HG03066 (cell line): ENCODE measurements around the gene CPED1.

Source experiments
- ATAC-seq: cut with Tn5 transposase; IDR thresholded peaks from one replicate; pipeline ENCODE4 v1.9.1; 2021; ENCODE audit warnings: low read depth; ENCODE audit not compliant: unreplicated experiment

The CPED1 gene

GRCh38 chr7:121012170-121012874, 23.8 kb downstream of the CPED1 start:
- no peak for ATAC-seq

GRCh38 chr7:121012919-121013318, 24.4 kb downstream of the CPED1 start:
- no peak for ATAC-seq

GRCh38 chr7:121015560-121015959, 27.0 kb downstream of the CPED1 start:
- no peak for ATAC-seq

- ATAC-seq: no peak
Measured at GRCh38 chr7:121016966-121017365, 28.5 kb downstream of the CPED1 start.

- no peak for ATAC-seq
Measured at GRCh38 chr7:121017586-121017985, 29.1 kb downstream of the CPED1 start.

- ATAC-seq: no peak
Measured at GRCh38 chr7:121019018-121019417, 30.5 kb downstream of the CPED1 start.

- no peak for ATAC-seq
Measured at GRCh38 chr7:121020249-121020988, 31.9 kb downstream of the CPED1 start.

GRCh38 chr7:121020989-121021969, 32.8 kb downstream of the CPED1 start:
- no peak for ATAC-seq

GRCh38 chr7:121023194-121023593, 34.7 kb downstream of the CPED1 start:
- no peak for ATAC-seq

GRCh38 chr7:121023683-121024511, 35.4 kb downstream of the CPED1 start:
- no peak for ATAC-seq

GRCh38 chr7:121024611-121025010, 36.1 kb downstream of the CPED1 start:
- ATAC-seq: no peak

- no peak for ATAC-seq
Measured at GRCh38 chr7:121026159-121026558, 37.6 kb downstream of the CPED1 start.

GRCh38 chr7:121026577-121027111, 38.1 kb downstream of the CPED1 start:
- no peak for ATAC-seq

- no peak for ATAC-seq
Measured at GRCh38 chr7:121027761-121028669, 39.5 kb downstream of the CPED1 start.

- no peak for ATAC-seq
Measured at GRCh38 chr7:121029302-121029701, 40.8 kb downstream of the CPED1 start.

- ATAC-seq: no peak
Measured at GRCh38 chr7:121030308-121030707, 41.8 kb downstream of the CPED1 start.

- no peak for ATAC-seq
Measured at GRCh38 chr7:121032645-121033460, 44.3 kb downstream of the CPED1 start.

- no peak for ATAC-seq
Measured at GRCh38 chr7:121034929-121035328, 46.4 kb downstream of the CPED1 start.
